Activated T-helper 9 cell treated with anti-CD3 and anti-CD28 coated beads, Interleukin-2, amount 50 U/mL, for 16 hours (primary cell): Measurements from ENCODE around the gene IGFN1.

Source experiments
- DNase-seq: peaks from one replicate; pipeline ENCODE4 v3.0.0-alpha.2; 2020; ENCODE audit warnings: low read depth

The IGFN1 gene

DNA sequence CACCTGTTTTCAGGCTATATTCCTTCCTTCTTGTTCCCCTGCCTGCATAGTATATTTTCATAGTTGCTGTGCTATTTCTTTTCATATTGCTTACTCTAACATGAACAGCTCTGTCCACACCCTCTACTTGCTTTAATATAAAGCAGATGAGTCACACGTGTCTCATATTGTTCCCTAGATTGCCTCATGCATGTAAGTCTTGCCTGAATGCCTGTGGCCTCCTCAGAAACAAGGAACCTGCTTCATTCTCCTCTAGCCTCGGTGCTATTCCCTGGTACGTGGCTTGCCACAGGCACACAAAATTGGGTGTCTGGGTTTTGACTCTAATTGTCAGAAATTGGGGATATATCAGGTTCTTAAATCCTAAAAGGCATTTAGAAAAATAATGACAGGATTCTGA lies 76.2 kb downstream of the IGFN1 start:
- DNase-seq = no peak

DNA sequence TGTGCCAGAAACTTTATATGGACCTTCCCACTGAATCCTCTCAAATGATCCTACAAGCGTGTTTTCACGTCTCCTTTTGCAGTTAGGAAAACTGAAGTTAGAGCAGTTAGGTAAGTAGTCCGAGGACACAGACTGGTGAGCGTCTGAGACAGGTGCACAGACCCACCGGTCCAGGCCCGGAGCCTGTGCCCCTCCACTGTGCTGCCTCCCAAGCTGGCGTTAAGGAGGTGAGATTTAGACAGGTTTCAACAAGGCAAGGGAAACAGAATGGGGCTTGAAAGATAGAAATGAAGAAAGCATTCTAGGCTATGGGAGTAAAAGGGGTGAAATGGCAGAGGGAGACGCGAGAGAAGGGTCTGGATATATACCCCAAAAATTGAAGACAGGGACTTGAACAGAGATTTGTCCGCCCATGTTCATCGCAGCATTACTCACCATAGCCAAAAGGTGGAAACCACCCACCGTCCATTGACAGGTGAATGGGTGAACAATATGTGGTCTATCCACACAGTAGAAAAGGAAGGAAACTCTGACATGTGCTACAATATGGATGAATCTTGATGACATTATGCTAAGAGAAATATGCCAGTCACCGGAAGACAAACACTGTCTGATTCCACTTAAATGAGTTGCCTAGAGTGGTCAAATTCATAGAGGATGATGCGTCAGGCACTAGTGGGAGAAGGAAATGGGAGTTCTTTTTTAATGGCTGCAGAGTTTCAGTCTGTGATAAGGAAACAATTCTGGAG lies 77.0 kb downstream of the IGFN1 start:
- DNase-seq = no peak

DNA sequence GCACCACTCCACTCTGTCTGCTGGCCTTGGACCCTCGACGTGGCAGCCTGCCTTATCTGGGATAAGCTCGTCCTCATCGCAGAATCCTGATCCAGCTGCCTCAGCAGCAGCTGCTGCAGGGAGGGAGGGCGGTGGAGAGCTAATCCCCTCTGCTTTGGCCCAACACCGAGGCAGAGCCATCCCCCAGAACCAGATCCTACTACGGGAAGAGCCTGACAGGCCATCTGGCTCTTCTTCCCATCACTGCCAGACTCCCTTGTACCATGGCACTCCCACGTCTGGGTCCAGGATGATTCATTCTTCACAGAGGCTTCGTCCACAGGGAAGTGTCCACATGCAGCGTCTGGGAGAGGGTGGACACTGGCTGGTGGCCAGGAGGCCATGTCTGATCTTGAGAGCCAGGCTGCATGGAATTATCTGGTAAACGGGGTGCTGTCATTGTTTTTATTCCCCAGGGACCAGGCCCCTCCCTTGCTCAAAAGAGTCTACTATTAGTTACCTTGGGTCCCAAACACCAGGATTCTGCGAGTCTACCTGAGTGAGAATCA lies 78.1 kb downstream of the IGFN1 start:
- DNase-seq = no peak

DNA sequence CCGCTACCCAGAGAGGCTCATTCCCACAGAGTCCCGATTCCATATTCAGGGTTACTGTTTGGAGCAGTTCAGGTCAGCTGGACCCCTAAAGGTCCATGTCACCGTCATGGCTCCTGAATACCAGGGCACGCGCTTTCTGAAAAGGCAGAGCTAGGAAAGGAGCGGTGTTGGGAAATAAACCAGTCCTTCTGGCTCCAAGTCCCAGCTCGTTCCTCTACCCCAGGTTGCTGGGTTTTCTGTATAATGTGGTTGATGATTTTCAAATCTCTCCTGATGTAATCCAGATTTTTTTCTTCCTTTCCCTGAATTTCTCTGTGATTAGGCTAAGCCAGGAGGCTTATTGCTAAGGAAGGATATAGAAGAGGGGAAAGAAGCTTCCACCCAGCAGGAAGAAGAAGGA lies 78.7 kb downstream of the IGFN1 start:
- DNase-seq = no peak

DNA sequence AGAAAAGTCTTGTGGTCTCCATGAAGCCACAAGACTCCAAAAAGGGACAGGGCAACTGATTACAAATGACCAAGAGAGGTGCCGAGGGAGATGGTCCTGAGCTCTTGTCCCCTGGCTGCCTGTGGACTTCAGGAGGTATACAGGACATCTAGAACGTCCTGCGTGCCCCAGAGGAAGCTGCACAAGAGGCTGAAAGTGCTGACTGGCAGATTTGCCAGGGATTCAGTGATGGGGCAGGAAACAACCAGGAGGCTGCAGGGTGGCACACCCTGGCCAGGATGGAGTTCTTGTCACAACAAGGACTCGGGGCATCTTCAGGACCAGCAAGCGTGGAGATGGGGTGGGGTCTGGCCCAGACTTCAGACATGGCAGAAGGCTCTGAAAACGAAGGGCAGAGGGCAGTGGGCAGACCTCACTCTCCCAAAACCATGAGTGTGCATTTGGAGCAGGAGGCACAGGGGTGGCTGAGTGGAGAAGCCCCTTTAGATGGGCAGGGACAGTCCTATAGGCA lies 79.3 kb downstream of the IGFN1 start:
- no peak for DNase-seq

DNA sequence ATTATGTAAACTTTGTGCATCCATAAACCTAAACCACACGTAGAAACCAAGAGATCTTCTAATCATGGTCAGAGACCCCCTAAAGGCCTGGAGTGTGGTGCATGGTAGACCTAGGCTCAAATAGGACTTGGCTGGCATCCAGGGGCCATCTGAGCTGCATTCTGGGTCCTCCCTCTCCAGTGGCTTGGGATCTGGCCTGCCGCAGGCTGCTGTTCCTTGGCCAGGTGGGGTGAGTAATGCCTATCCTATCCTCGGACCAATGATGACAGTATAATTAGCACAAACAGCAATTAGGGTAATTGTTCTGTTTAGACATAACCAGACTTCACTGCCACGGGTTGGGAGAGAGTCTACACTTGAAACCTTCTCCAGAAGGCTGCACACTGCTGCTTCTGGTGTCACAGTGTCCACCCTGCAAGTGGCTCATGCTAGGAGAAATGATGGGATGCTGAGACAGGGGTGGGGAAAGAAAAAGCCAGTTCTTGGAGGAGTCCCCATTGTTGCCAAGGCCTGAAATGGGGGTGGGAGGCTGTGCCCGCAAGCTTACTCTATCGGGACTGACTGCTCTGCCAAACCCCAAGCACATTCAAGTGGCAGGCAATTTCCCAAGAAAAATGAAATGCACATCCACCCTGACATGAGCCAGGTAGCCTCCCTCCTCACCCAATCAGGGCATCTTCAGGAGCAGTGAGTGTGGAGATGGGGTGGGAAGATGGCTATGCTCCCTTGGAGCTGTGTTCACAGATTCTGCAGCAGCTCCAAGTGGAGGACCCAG lies 80.2 kb downstream of the IGFN1 start:
- no peak for DNase-seq

DNA sequence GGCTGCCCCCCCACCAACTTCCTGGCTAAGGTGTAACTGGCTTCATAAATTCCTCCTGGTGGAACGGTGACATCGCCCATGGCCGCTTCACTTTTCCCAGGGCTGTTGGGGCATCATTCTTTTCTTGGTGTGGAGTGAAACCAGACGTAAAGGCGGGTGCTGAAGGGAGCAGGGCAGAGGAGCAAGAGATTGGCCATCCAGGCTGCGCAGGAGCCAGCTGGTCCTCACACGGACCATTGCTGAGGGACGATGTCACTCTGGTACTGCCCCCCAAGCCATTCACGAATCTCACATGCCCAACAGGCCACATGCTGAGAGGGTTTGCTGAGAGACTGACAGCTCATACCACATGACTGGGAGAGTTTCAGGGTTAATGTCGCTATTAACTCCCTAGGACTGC lies 82.2 kb downstream of the IGFN1 start:
- DNase-seq = no peak

DNA sequence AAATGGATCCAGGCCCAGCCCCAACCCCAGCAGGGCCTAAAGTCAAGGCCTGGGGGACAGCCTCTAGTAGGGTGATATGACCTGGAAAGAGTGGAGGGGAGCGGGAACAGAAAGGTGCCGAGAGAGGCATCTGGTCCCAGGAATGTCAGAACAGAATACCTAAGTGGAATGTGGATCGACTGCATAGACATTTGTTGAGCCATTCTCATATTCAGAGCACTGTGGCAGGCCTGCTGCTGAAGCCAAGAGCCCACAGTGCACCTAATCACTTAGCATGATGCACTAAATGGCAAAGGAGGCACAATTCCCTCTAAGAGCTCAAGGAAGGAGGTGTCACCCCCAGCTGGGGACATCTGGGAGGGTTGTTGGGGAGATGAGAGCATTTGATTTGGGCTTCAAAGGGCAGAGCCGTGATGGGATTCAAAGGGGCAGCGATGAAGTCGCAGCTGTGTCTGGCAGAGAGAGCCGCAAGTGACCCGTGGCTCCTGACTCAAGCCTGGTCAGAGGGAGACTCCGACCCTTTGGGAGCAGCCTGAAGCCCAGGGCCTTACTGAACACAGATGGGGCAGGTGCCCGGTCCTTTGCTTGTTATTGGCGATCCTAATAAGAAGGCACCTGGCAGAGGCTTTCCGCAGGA lies 84.1 kb downstream of the IGFN1 start:
- no peak for DNase-seq

DNA sequence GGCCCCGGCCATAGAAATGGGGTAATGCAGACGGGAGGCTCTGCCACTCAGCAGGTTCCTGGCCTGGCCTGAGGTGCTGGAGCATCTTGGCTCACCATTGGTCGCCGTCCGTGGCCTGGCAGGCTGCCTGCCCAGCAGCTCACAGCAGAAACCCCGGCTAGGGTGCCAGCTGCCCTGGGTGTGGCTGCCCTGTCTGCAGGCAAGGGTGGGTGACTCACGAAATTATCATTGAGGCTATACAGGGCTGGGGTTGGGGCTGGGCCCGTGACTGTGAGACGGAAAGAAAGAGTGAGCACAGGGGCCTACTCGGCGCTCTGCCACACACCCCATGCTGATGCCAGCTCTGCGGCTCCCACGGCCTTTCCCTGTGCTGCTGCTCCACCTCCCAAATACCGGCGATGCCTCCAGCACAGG lies 84.6 kb downstream of the IGFN1 start:
- no peak for DNase-seq

DNA sequence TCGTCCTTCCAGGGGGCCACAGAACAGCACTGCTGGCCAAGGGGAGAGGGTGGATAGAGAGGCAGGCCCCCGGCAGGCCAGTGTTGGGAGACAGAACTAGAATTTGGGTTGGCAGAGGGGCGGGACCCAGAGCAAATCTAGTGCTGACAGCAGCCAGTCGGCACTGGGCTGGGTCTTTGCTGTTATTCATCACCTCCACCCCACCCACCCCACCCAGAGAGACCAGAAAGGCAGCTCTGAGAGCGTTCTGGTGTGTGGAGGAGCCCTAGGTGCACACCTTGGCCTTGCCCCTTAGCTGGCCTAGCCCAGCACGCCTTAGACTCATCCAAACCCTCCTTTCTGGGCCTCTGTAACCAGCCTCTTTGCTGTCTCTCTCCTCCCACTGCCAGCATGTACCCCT lies 86.3 kb downstream of the IGFN1 start:
- DNase-seq = no peak

DNA sequence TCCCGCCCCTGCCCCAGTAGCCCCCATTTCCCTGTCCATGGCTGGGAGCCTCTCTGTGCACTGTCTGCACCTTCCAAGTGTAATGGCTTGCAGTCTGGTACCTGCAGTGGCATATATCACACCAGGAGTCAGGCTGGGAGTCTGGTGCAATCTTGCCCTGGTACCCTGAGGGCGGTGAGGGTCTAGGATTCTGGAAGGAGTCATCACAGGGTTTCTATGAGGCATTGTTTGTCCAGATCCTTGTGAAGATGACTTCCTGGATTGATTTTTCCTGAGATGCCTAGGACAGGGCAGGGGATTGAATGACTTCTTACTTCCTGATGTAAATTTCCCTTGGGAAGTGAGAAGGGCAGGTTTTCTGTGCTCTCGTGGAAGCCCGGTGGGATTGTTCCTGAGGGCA lies 86.8 kb downstream of the IGFN1 start:
- no peak for DNase-seq
